SH-SY5Y (cell line): ENCODE data around the gene ABHD11.

Source experiments
- GATA2 ChIP-seq: IDR thresholded peaks from 2 replicates; pipeline ENCODE4 v1.6.1; 2011; ENCODE audit warnings: mild to moderate bottlenecking, low read depth, low read length
- GATA3 ChIP-seq: IDR thresholded peaks from 2 replicates; pipeline ENCODE4 v1.6.1; 2011; ENCODE audit warnings: low read depth, mild to moderate bottlenecking, low read length, moderate library complexity

DNA sequence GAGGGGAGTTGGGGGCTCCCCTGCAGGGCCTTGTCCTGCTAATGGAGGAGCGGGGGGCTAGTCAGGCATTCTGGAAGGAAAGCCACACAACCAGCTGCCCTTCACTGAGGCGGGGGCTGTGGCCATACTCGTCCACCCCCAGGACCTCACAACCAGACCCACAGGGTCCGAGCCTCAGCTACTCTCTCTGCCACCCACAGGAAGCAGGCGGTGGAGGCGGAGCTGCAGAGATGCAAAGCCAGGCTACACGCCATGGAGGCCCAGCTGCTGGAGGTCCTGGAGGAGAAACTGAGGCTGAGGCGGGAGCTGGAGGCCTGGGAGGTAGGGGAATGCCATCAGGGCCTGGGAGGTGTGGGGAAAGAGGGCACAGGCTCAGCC, 3.1 kb downstream of the ABHD11 start:
- no peak for TF ChIP-seq GATA2
- no peak for TF ChIP-seq GATA3
